Upper lobe of left lung (tissue), 6 donors: ENCODE measurements around the gene EEPD1. TPM values are rescaled to one million over a fixed set of nuclear protein-coding genes. Genes with fewer than 3 reads are reported as not detected.

Experiments
- ATAC-seq, 2 donors: fragments of 200-7000 bp; cut with Tn5 transposase; one replicate each; pipeline ENCODE4 v1.9.1; 2022; ENCODE audit warnings: mild to moderate bottlenecking in 2 of 2, moderate library complexity in 2 of 2; ENCODE audit not compliant: low FRiP score in 2 of 2
- DNase-seq, 2 donors: peaks; one replicate each; pipeline ENCODE4 v3.0.0-alpha.2; 2019 to 2020
- H3K27ac ChIP-seq, 4 donors: fragments of 200-600 bp; sonication (generic); one replicate each; pipeline ENCODE4 v1.5.1; 2016 to 2019
- H3K27me3 ChIP-seq, 4 donors: fragments of 200-600 bp; sonication (generic); one replicate each; pipeline ENCODE4 v1.5.1; 2017 to 2019
- H3K36me3 ChIP-seq, 4 donors: fragments of 200-600 bp; sonication (generic); one replicate each; pipeline ENCODE4 v1.5.1; 2016 to 2019
- H3K4me1 ChIP-seq, 4 donors: fragments of 200-600 bp; sonication (generic); one replicate each; pipeline ENCODE4 v1.5.1; 2018 to 2019
- H3K4me3 ChIP-seq, 4 donors: fragments of 200-600 bp; sonication (generic); one replicate each; pipeline ENCODE4 v1.5.1; 2017 to 2019; ENCODE audit warnings: mild to moderate bottlenecking in 2 of 4, moderate library complexity in 1 of 4
- H3K9me3 ChIP-seq, 4 donors: fragments of 200-600 bp; sonication (generic); one replicate each; pipeline ENCODE4 v1.5.1; 2018 to 2019
- EP300 ChIP-seq, 4 donors: sonication (generic); formaldehyde crosslinking; IDR thresholded peaks; one replicate each; pipeline ENCODE4 v1.5.1; 2017; ENCODE audit warnings: antibody characterized with exemption in 4 of 4, control low read depth in 2 of 4
- POLR2A ChIP-seq, 4 donors: fragments of 450-650 bp; IDR thresholded peaks; one replicate each; pipeline ENCODE4 v1.5.1; 2016 to 2017; ENCODE audit warnings: antibody characterized with exemption in 4 of 4, mild to moderate bottlenecking in 2 of 4
- POLR2AphosphoS5 ChIP-seq, 2 donors: sonication (generic); formaldehyde crosslinking; IDR thresholded peaks; one replicate each; pipeline ENCODE4 v1.5.1; 2017; ENCODE audit warnings: antibody characterized with exemption in 2 of 2
- WGBS, 2 donors: methylation state at CpG; one replicate each; pipeline ENCODE4 v1.1.5; 2017 to 2018; 5-methylcytosine and 5-hydroxymethylcytosine counted together
- total RNA-seq, 6 donors: library from RNA; depleted of rRNA in 4 of 6; stranded (reverse); fragments of >200 nt in 4 of 6; gene quantifications; one replicate each; pipeline versions ENCODE4 v1.1.0 to v1.2.1, GENCODE V29; 2016 to 2021
- TF ChIP-seq, protein P1 (sequence below), 6 experiments: fragments of 450-650 bp in 4 of 6; fragments of 200-600 bp in 2 of 6; sonication (generic) in 2 of 6; IDR thresholded peaks; one replicate each; pipeline ENCODE4 v1.5.1; 2016 to 2019; ENCODE audit warnings: antibody characterized with exemption in 6 of 6
- donor health status: DM: no; HTN: no; CAD: no; lungs with moderate emphysema.
- donor health status: DM: no; HTN: yes; CAD: no; lungs with severe emphysema.

EEPD1 gene
- total RNA-seq, 6 donors from 2014 or later, result 5.9 to 25.1 (median 11.2) TPM

DNA sequence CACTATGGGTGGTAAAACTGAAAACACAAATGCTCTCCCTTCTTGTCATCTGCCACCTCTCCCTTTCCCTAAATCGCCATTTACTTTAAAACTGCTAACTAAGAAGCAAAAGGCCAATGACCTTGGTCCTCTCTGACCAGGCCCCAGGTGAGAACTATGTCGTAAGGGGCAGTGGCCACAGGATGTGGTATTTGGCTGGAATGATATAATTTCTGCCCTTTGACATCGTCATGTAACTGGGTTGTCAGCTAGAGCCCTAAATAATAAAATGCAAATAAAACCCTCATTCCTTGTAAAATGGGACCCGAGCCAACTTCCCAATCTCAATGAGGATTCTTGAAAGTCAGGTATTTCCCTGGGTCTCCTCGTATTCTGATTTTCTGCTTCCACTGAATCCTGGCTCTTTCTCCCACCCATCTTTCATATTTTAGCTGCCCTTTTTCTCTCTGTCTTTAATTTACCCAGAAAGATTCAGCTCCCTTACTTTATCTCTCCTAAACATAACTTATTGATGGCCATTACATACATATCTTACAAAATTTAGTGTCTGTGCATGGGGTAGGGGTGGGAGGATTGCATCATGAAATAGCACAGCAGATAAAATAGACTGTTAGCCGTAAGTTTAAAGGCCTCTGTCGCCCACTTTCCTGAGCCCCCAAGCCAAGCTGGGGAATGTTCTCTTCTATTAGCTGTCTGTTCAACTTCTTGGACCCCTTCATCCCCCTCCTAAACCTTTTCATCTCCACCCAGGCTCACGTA, 3.2 kb upstream of the EEPD1 start:
- Histone ChIP-seq H3K4me1 (peaks cover 13 to 24% (median 19%) of the 10 kb centered on the region in 4 donors), H3K9me3 (peaks cover 0 to 12% (median 3%) of the 10 kb centered on the region in 4 donors), H3K27me3 (no peaks in the 10 kb centered on the region), H3K36me3 (no peaks in the 10 kb centered on the region), H3K4me3 (no peak overlapping the region), H3K27ac (no peak overlapping the region)
- no peak for DNase-seq
- WGBS, 2 donors, result 76 to 77% methylated on average over 8 of the region's 8 CpGs
- no peak for ATAC-seq
- TF ChIP-seq POLR2A (IDR thresholded peaks at IDR 0.05) (no peak), POLR2AphosphoS5 (IDR thresholded peaks at IDR 0.05) (no peak), EP300 (IDR thresholded peaks at IDR 0.05) (no peak)
- TF ChIP-seq, protein P1, sequence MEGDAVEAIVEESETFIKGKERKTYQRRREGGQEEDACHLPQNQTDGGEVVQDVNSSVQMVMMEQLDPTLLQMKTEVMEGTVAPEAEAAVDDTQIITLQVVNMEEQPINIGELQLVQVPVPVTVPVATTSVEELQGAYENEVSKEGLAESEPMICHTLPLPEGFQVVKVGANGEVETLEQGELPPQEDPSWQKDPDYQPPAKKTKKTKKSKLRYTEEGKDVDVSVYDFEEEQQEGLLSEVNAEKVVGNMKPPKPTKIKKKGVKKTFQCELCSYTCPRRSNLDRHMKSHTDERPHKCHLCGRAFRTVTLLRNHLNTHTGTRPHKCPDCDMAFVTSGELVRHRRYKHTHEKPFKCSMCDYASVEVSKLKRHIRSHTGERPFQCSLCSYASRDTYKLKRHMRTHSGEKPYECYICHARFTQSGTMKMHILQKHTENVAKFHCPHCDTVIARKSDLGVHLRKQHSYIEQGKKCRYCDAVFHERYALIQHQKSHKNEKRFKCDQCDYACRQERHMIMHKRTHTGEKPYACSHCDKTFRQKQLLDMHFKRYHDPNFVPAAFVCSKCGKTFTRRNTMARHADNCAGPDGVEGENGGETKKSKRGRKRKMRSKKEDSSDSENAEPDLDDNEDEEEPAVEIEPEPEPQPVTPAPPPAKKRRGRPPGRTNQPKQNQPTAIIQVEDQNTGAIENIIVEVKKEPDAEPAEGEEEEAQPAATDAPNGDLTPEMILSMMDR (IDR thresholded peaks at IDR 0.05), result no peak

DNA sequence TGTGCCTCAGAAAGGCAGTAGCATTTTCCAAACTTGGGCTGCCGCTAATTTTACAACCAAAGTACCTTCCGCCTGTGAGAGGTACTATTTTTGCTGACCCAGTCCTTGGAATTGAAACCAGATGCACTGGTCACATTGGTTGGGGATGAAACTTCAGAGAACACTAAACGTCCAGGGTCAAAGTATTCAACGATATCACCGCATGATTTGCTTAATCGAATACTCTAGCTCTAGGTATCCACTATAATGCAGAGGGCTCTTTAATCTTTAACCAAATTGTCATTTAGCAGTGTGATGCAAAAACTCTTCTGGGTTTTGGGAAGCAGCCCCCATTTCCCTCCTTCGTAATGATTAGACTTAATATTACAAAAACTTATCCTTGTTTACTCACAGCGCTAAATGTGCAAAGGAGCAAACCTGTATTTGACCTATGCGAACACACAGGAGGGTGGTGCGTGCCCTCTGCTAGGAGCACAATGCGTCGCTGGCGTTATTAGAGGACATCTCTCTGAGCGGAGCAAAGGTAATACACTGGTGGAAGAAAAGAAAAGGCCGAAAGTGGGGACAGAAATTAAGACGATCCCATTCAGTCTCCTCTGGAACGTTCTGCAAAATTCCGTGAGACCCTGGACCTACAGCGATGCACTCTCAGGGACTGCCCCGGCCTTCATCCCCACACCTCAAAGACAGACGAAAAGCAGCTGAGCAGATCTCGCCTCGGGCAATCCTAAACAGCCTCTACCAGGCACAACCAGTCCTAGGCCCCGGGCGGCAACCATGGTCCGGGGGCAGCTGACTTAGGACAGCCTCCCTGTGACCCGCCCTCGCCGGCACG, 916 bp upstream of the EEPD1 start:
- DNase-seq (no peak), ATAC-seq (no peak)
- H3K27ac ChIP-seq, result peak overlapping the region; percentile 43 to 94 (median 80)
- no peaks in the 10 kb centered on the region for H3K27me3 ChIP-seq
- WGBS, 2 donors, result 44 to 57% methylated on average over 22 to 30 of the region's 30 CpGs
- H3K4me1 ChIP-seq, result peaks cover 27 to 40% (median 38%) of the 10 kb centered on the region in 4 donors
- TF ChIP-seq POLR2A (IDR thresholded peaks at IDR 0.05) (no peak), POLR2AphosphoS5 (IDR thresholded peaks at IDR 0.05) (no peak), EP300 (IDR thresholded peaks at IDR 0.05) (no peak)
- TF ChIP-seq, protein P1 (IDR thresholded peaks at IDR 0.05), result no peak
- H3K4me3 ChIP-seq, result peak overlapping the region in 3 of 4 donors; percentile 79 to 92 (median 85)
- peaks cover 0 to 12% (median 3%) of the 10 kb centered on the region in 4 donors for H3K9me3 ChIP-seq
- no peaks in the 10 kb centered on the region for H3K36me3 ChIP-seq

DNA sequence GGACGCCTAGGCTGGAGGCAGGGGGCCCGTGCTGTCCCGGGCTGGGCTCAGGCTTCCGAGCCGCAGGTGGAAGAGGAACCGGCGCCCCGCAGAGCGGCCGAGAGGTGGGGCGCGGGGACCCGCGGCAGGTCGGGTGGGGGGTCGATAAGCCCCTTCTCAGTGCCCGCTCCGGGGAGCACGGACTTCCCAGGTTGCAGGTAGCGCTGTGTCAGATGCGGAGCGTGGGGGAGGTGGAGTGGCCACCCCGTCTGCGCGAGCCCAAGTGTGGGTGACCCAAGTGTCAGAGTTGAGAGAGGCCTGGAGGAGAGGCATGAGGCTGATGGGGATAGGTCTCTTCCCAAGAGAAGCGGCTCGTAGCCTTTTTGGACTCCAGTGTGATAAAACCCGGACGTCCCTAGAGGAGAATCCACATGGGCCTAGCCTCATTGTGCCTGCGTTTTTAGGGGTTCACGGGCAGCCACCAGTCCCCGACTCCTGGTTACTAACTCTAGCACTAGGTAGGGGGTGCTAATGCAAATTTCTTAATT, 580 bp downstream of the EEPD1 start:
- H3K27ac ChIP-seq, result peak overlapping the region; percentile 79 to 94 (median 83)
- DNase-seq, result peak in 1 of 2 donors; percentile 46
- H3K9me3 ChIP-seq, result peaks cover 0 to 2% (median under 1%) of the 10 kb centered on the region in 4 donors
- H3K36me3 ChIP-seq, result no peaks in the 10 kb centered on the region
- H3K4me1 ChIP-seq, result peaks cover 27 to 41% (median 38%) of the 10 kb centered on the region in 4 donors
- H3K27me3 ChIP-seq, result no peaks in the 10 kb centered on the region
- TF ChIP-seq, protein P1 (IDR thresholded peaks at IDR 0.05), result no peak
- 7 to 32% methylated on average over 3 to 15 of the region's 32 CpGs for WGBS, 2 donors
- no peak for ATAC-seq
- H3K4me3 ChIP-seq, result peak overlapping the region; percentile 52 to 92 (median 82)

DNA sequence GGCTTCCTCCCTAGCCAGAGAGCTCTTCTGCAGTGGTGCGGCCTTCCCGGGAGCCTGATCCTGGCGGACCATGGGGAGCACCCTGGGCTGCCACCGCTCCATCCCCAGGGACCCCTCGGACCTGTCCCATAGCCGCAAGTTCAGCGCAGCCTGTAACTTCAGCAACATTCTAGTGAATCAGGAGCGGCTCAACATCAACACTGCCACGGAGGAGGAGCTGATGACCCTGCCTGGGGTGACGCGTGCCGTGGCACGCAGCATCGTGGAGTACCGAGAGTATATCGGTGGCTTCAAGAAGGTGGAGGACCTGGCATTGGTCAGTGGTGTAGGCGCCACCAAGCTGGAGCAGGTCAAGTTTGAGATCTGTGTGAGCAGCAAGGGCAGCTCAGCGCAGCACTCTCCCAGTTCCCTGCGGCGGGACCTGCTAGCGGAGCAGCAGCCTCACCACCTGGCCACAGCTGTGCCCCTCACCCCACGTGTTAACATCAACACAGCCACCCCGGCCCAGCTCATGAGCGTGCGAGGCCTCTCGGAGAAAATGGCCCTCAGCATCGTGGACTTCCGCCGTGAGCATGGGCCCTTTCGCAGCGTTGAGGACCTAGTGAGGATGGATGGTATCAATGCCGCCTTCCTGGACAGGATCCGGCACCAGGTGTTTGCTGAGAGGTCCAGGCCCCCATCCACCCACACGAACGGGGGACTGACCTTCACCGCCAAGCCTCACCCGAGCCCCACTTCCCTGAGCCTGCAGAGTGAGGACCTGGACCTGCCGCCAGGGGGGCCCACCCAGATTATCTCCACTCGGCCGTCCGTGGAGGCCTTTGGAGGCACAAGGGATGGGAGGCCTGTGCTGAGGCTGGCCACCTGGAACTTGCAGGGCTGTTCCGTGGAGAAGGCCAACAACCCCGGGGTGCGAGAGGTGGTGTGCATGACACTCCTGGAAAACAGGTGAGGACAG, 1.5 kb downstream of the EEPD1 start:
- Histone ChIP-seq H3K36me3 (no peaks in the 10 kb centered on the region), H3K27me3 (no peaks in the 10 kb centered on the region), H3K4me1 (peaks cover 30 to 42% (median 41%) of the 10 kb centered on the region in 4 donors), H3K9me3 (no peaks in the 10 kb centered on the region), H3K27ac (peak overlapping the region; percentile 12 to 94 (median 80)), H3K4me3 (peak overlapping the region; percentile 6 to 92 (median 82))
- no peak for TF ChIP-seq EP300 (IDR thresholded peaks at IDR 0.05)
- TF ChIP-seq, protein P1 (IDR thresholded peaks at IDR 0.05), result peak in 1 of 6 experiments; percentile 22
- WGBS, 2 donors, result 83 to 92% methylated on average over 26 to 44 of the region's 44 CpGs
- ATAC-seq (no peak), DNase-seq (peak in 1 of 2 donors; percentile 71)
